BE2C (cell line): ENCODE results near the gene SMARCE1.

Source experiments
- DNase-seq: peaks from one replicate; pipeline ENCODE4 v3.0.0-alpha.2; 2020
- H3K27me3 ChIP-seq: fragments of 250-450 bp; sonication (Bioruptor Pico); 2 replicates; pipeline ENCODE4 v1.5.1; 2020; ENCODE audit warnings: mild to moderate bottlenecking
- H3K36me3 ChIP-seq: fragments of 250-450 bp; sonication (Bioruptor Pico); 2 replicates; pipeline ENCODE4 v1.5.1; 2020; ENCODE audit warnings: mild to moderate bottlenecking
- H3K4me1 ChIP-seq: fragments of 250-450 bp; sonication (Bioruptor Pico); 2 replicates; pipeline ENCODE4 v1.5.1; 2020
- H3K4me3 ChIP-seq: 2 replicates; pipeline ENCODE4 v1.5.1; 2011; ENCODE audit warnings: low read depth, low read length
- H3K9me3 ChIP-seq: fragments of 250-450 bp; sonication (Bioruptor Pico); 2 replicates; pipeline ENCODE4 v1.5.1; 2020
- TF ChIP-seq, protein P1 (sequence below): IDR thresholded peaks from 2 replicates; pipeline ENCODE4 v1.5.1; 2012; ENCODE audit warnings: mild to moderate bottlenecking, low read depth, low read length

The SMARCE1 gene

DNA sequence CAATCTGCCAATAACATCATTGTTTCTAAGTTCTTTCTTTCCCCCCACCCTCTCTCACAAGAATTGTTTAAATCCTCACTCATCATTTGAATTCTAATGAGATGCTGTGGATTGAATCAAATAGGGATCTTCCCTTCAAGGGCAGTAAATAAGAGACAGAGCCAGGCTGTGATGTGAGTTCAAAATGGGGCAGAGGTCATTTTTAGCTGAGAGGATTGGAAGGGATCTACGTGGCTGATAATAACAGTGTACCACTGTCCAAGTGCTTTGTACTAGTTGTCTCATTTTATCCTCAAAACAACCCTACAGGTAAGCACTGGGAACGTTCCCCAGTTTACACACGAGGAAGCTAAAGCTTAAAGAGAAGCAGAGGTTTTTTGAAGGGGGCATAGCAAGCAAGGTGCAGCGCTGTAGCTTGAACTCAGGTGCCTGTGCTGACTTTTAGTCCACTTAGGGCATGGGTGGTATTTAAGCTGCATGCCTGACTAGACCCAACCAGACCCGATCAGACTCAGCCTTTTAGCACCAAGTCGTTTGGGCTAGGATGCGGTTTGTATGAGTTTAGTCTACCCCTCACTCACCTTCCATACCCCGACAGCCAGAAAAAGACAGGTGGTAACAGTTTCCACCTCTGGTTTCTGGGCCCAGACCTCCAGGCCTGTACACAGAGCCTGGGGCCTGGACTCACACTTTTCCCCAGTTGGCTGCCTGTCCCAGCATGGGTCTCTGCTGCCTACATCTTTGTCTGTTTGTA lies 43.1 kb downstream of the SMARCE1 start:
- no peak overlapping the region for H3K4me3 ChIP-seq
- TF ChIP-seq, protein P1, sequence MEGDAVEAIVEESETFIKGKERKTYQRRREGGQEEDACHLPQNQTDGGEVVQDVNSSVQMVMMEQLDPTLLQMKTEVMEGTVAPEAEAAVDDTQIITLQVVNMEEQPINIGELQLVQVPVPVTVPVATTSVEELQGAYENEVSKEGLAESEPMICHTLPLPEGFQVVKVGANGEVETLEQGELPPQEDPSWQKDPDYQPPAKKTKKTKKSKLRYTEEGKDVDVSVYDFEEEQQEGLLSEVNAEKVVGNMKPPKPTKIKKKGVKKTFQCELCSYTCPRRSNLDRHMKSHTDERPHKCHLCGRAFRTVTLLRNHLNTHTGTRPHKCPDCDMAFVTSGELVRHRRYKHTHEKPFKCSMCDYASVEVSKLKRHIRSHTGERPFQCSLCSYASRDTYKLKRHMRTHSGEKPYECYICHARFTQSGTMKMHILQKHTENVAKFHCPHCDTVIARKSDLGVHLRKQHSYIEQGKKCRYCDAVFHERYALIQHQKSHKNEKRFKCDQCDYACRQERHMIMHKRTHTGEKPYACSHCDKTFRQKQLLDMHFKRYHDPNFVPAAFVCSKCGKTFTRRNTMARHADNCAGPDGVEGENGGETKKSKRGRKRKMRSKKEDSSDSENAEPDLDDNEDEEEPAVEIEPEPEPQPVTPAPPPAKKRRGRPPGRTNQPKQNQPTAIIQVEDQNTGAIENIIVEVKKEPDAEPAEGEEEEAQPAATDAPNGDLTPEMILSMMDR: no peak
- no peaks in the 10 kb centered on the region for H3K9me3 ChIP-seq
- DNase-seq: no peak
- H3K36me3 ChIP-seq: no peaks in the 10 kb centered on the region
- H3K27me3 ChIP-seq: peaks cover 22% of the 10 kb centered on the region
- H3K4me1 ChIP-seq: no peaks in the 10 kb centered on the region

DNA sequence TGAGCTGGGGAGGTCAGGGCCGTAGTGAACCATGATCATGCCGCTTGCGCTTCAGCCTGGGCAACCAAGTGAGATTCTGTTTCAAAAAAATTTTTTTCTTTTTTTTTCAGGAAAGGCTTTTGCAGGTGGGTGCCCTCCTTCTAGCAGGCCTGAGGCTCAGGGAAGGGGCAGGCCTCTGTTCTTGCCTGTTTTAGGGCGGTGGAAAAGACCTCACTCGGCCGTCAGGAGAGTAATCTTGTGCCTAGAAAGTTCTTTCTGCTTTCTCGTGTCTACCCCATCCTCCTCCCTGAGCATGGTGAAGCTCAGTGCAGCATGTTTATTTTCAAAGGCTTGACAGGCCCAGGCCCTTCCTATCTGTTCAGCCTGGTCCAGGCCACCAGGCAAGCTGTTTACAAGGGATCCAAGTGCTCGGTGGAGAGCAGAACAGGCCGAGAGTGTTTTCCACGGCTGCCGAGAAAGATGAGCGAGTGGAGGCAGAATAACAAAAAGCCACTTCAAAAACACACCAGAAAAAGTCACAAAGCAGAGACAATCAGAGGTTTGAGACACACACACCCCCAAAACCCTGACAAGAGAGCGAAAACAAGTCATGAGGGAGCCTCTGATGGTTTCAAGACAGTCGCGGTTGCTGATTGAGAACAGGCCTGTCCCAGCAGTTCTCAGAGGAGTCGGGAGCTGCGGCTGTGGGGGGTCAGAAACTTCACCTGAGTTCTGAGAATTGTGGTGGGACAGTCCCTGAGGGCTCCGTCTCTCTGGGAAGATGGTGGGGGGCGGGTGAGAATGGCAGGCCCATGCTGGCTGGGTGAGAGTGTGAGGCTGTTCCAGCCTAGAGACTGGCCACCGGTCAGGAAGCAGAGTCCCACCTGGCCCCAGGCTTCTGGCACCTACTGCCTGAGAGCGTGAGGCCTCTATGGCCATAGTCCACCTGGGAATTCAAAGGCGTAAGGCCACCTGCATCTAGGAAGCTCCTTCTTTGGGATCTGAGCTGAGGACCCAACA lies 44.9 kb downstream of the SMARCE1 start:
- H3K27me3 ChIP-seq: peaks cover 17% of the 10 kb centered on the region
- no peaks in the 10 kb centered on the region for H3K36me3 ChIP-seq
- no peak overlapping the region for H3K4me3 ChIP-seq
- H3K4me1 ChIP-seq: no peaks in the 10 kb centered on the region
- DNase-seq: no peak
- TF ChIP-seq, protein P1: no peak
- no peaks in the 10 kb centered on the region for H3K9me3 ChIP-seq

GRCh38 chr17:40600486-40601046 lies 47.1 kb downstream of the SMARCE1 start:
- TF ChIP-seq, protein P1: no peak
- H3K4me1 ChIP-seq: no peaks in the 10 kb centered on the region

DNA sequence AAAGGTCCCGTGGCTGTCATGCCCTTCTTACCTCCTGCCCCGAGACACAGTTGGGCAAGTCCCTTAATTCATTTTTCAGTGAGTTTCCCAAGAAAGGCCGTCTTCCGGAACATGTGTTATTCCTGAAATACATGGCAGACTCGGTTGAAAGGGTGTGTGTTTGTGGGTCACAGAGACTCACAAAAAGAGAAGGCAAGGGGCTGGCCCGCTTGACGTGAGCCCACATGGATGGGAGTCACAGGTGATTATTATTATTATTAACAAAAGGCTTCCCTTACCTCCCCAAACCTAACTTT lies 48.2 kb downstream of the SMARCE1 start:
- TF ChIP-seq, protein P1: no peak
- DNase-seq: no peak
- Histone ChIP-seq H3K36me3 (no peaks in the 10 kb centered on the region), H3K27me3 (peaks cover 9% of the 10 kb centered on the region), H3K9me3 (peaks cover 4% of the 10 kb centered on the region; the same call in 1 of the 2 replicates), H3K4me1 (no peaks in the 10 kb centered on the region), H3K4me3 (no peak overlapping the region)

More at GRCh38 chr17:40600486-40601046, 47.1 kb downstream of the SMARCE1 start:
- H3K9me3 ChIP-seq: peaks cover 4% of the 10 kb centered on the region; the same call in 1 of the 2 replicates
- no peaks in the 10 kb centered on the region for H3K36me3 ChIP-seq
- no peak overlapping the region for H3K4me3 ChIP-seq
- no peak for DNase-seq
- H3K27me3 ChIP-seq: peaks cover 14% of the 10 kb centered on the region

GRCh38 chr17:40598619-40599467 lies 48.8 kb downstream of the SMARCE1 start:
- Histone ChIP-seq H3K36me3 (no peaks in the 10 kb centered on the region), H3K27me3 (peaks cover 8% of the 10 kb centered on the region), H3K4me3 (no peak overlapping the region), H3K9me3 (peaks cover 4% of the 10 kb centered on the region; the same call in 1 of the 2 replicates), H3K4me1 (no peaks in the 10 kb centered on the region)
- no peak for DNase-seq
- TF ChIP-seq, protein P1: no peak
